HFFc6 (cell line): ENCODE measurements around the gene CXXC4. TPM values are rescaled to one million over a fixed set of nuclear protein-coding genes. Genes with fewer than 3 reads are reported as not detected.

Experiments used
- DNase-seq: peaks from one replicate; pipeline ENCODE4 v3.0.0-alpha.2; 2018
- H3K27ac Mint-ChIP-seq: 2 replicates; pipeline ENCODE4 v1.8.0; 2020; ENCODE audit warnings: mild to moderate bottlenecking, mixed read lengths
- H3K27me3 Mint-ChIP-seq: 2 replicates; pipeline ENCODE4 v1.8.0; 2021; ENCODE audit warnings: mild to moderate bottlenecking, moderate library complexity, mixed read lengths; ENCODE audit not compliant: insufficient read depth
- H3K36me3 Mint-ChIP-seq: 2 replicates; pipeline ENCODE4 v1.8.0; 2021; ENCODE audit warnings: low read depth, mixed read lengths
- H3K4me1 Mint-ChIP-seq: 2 replicates; pipeline ENCODE4 v1.8.0; 2020; ENCODE audit warnings: low read depth, mixed read lengths
- H3K4me3 Mint-ChIP-seq: 2 replicates; pipeline ENCODE4 v1.8.0; 2020; ENCODE audit warnings: mild to moderate bottlenecking, moderate library complexity, mixed read lengths
- H3K9me3 Mint-ChIP-seq: 2 replicates; pipeline ENCODE4 v1.8.0; 2020; ENCODE audit warnings: mild to moderate bottlenecking, mixed read lengths
- CTCF ChIP-seq: fragments of 200-600 bp; sonication (generic); IDR thresholded peaks from 2 replicates; pipeline ENCODE4 v1.5.0; 2021; ENCODE audit warnings: antibody characterized with exemption, mild to moderate bottlenecking
- total RNA-seq, 6 experiments: library from RNA; stranded (reverse); fragmentation: NEBNext Ultra II Directional; extraction: Animal tissue kit (Norgen Biotek cat#: 25700); gene quantifications; 2 replicates in 1 of 6; 3 replicates in 5 of 6; pipeline ENCODE4 v1.2.3, GENCODE V29; 2021

CXXC4 gene
- total RNA-seq, 6 experiments from 2014 or later, result not detected

DNA sequence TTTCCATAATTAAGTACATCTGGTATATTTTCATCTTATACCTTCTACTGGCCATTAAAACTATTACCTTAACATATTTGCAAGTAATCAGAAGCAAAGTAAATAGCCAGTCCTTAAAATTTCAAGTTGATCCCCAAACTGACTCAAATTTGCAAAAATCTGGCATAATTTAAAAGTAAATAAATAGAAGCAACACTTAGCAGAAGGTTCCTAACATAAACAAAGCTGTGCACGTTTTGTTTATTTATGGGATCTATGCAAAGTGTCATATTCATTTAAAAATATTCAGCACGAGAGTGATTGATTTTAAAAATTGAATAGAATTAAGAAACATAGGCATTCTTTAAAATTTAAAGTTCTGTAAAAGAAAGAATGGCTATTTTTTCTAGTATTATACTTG lies 9.8 kb upstream of the CXXC4 start:
- no peaks in the 10 kb centered on the region for H3K27me3 Mint-ChIP-seq

GRCh38 chr4:104502471-104502870 lies 7.8 kb upstream of the CXXC4 start:
- H3K36me3 Mint-ChIP-seq, result no peaks in the 10 kb centered on the region
- H3K9me3 Mint-ChIP-seq, result peaks cover 6% of the 10 kb centered on the region; the same call in 1 of the 2 replicates
- no peak overlapping the region for H3K27ac Mint-ChIP-seq
- H3K27me3 Mint-ChIP-seq, result no peaks in the 10 kb centered on the region
- no peak for DNase-seq
- TF ChIP-seq CTCF, result no peak
- H3K4me1 Mint-ChIP-seq, result no peaks in the 10 kb centered on the region
- H3K4me3 Mint-ChIP-seq, result no peak overlapping the region

More for the DNA sequence above, 9.8 kb upstream of the CXXC4 start:
- Mint-ChIP-seq H3K9me3 (peaks cover 6% of the 10 kb centered on the region; the same call in 1 of the 2 replicates), H3K36me3 (no peaks in the 10 kb centered on the region), H3K27ac (no peak overlapping the region), H3K4me3 (no peak overlapping the region), H3K4me1 (no peaks in the 10 kb centered on the region)
- TF ChIP-seq CTCF, result no peak
- no peak for DNase-seq

DNA sequence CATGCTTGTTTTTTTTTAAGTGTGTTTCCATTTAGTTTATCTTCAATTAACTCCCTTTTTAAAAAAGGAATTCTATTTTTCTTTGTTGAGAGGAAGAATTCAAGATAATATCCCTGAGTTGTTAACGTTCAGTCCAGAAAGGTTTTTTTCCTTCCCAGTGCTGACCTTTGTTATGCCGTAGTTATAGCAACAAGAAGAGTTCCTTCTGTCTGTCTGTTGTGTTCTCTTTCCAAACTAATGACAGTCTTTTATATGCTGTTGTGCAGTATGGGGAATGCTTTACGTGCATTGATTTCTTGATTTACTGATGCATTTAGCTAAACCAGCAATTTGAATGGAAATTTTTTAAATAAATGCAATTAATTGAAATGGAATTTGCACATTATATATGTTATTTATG lies 6.6 kb upstream of the CXXC4 start:
- no peak overlapping the region for H3K27ac Mint-ChIP-seq
- H3K27me3 Mint-ChIP-seq, result no peaks in the 10 kb centered on the region
- no peaks in the 10 kb centered on the region for H3K36me3 Mint-ChIP-seq

GRCh38 chr4:104500442-104500841 lies 5.7 kb upstream of the CXXC4 start:
- Mint-ChIP-seq H3K4me3 (no peak overlapping the region), H3K27ac (no peak overlapping the region)
- TF ChIP-seq CTCF, result no peak

More for the DNA sequence above, 6.6 kb upstream of the CXXC4 start:
- H3K9me3 Mint-ChIP-seq, result peaks cover 6% of the 10 kb centered on the region; the same call in 1 of the 2 replicates
- H3K4me3 Mint-ChIP-seq, result no peak overlapping the region
- no peak for TF ChIP-seq CTCF
- no peaks in the 10 kb centered on the region for H3K4me1 Mint-ChIP-seq
- DNase-seq, result no peak

GRCh38 chr4:104494185-104494584 lies 509 bp downstream of the CXXC4 start:
- H3K27me3 Mint-ChIP-seq, result peaks cover 5% of the 10 kb centered on the region
- no peak for DNase-seq
- TF ChIP-seq CTCF, result no peak
- no peaks in the 10 kb centered on the region for H3K36me3 Mint-ChIP-seq
- H3K4me3 Mint-ChIP-seq, result peak overlapping the region; percentile 90
- H3K9me3 Mint-ChIP-seq, result no peaks in the 10 kb centered on the region
- peaks cover 26% of the 10 kb centered on the region for H3K4me1 Mint-ChIP-seq
- H3K27ac Mint-ChIP-seq, result no peak overlapping the region

More at GRCh38 chr4:104500442-104500841, 5.7 kb upstream of the CXXC4 start:
- H3K27me3 Mint-ChIP-seq, result no peaks in the 10 kb centered on the region
- DNase-seq, result no peak
- no peaks in the 10 kb centered on the region for H3K36me3 Mint-ChIP-seq
- H3K9me3 Mint-ChIP-seq, result peaks cover 3% of the 10 kb centered on the region; the same call in 1 of the 2 replicates
- H3K4me1 Mint-ChIP-seq, result peaks cover 4% of the 10 kb centered on the region
